Measurements from ENCODE around the gene KCNJ4.

DNA sequence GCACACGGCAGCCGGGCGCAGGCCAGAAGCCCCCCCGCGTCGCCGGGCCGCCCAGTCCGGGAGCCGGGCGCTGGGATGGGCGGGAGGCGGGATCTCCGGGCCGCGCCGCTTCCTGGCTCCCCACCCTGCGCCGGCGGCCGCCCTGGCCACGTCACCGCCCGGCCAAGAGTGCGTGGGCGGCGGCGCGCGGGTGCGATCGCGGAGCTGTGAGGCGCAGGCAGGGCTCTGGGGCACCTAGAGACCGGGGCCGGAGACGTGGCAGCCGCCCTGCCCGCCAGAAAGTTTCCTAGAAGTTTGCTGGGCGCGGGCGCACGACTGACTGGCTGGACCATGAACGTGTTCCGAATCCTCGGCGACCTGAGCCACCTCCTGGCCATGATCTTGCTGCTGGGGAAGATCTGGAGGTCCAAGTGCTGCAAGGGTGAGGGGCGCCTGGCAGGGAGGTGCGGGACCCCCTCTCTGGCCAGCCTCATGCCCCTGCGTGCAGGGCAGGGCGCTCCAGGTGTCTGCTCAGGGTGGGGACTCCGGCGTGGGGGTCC lies 13.0 kb upstream of the KCNJ4 start, which contains the start of gene KDELR3:
- TF ChIP-seq GLIS1 (tag by site-specific recombination; IDR thresholded peaks at IDR 0.05) (no peak), ZNF670 (tag by site-specific recombination; IDR thresholded peaks at IDR 0.05; ENCODE audit: low read depth) (no peak), ZNF561 (tag by site-specific recombination; IDR thresholded peaks at IDR 0.05; ENCODE audit: borderline replicate concordance) (no peak), ZNF791 (tag by site-specific recombination; IDR thresholded peaks at IDR 0.05) (no peak)
- TF ChIP-seq, protein P1, sequence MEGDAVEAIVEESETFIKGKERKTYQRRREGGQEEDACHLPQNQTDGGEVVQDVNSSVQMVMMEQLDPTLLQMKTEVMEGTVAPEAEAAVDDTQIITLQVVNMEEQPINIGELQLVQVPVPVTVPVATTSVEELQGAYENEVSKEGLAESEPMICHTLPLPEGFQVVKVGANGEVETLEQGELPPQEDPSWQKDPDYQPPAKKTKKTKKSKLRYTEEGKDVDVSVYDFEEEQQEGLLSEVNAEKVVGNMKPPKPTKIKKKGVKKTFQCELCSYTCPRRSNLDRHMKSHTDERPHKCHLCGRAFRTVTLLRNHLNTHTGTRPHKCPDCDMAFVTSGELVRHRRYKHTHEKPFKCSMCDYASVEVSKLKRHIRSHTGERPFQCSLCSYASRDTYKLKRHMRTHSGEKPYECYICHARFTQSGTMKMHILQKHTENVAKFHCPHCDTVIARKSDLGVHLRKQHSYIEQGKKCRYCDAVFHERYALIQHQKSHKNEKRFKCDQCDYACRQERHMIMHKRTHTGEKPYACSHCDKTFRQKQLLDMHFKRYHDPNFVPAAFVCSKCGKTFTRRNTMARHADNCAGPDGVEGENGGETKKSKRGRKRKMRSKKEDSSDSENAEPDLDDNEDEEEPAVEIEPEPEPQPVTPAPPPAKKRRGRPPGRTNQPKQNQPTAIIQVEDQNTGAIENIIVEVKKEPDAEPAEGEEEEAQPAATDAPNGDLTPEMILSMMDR (tag by site-specific recombination; IDR thresholded peaks at IDR 0.05), result no peak
- TF ChIP-seq, protein P2, sequence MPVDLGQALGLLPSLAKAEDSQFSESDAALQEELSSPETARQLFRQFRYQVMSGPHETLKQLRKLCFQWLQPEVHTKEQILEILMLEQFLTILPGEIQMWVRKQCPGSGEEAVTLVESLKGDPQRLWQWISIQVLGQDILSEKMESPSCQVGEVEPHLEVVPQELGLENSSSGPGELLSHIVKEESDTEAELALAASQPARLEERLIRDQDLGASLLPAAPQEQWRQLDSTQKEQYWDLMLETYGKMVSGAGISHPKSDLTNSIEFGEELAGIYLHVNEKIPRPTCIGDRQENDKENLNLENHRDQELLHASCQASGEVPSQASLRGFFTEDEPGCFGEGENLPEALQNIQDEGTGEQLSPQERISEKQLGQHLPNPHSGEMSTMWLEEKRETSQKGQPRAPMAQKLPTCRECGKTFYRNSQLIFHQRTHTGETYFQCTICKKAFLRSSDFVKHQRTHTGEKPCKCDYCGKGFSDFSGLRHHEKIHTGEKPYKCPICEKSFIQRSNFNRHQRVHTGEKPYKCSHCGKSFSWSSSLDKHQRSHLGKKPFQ (tag by site-specific recombination; IDR thresholded peaks at IDR 0.05), result no peak
